Spleen (tissue), 7 donors: ENCODE measurements around the gene TCIRG1.
"Not testable (repeated sequence)": the region's sequence is repeated elsewhere in the genome, so short reads cannot be mapped to it uniquely, and the experiment has no call there.

Source experiments
- CTCF ChIP-seq, 11 experiments: fragments of 200-600 bp in 7 of 11; fragments of 450-650 bp in 4 of 11; sonication (generic) in 4 of 11; IDR thresholded peaks in 8 of 11; conservative IDR thresholded peaks in 3 of 11; 1 replicate in 7 of 11; 2 replicates in 4 of 11; pipeline versions ENCODE4 v1.4.0 to v1.8.0; 2016 to 2021; ENCODE audit warnings: antibody characterized with exemption in 11 of 11, inconsistent platforms in 4 of 11, mild to moderate bottlenecking in 1 of 11
- POLR2AphosphoS5 ChIP-seq, 3 donors: sonication (generic); formaldehyde crosslinking; IDR thresholded peaks; one replicate each; pipeline ENCODE4 v1.5.1; 2017; ENCODE audit warnings: antibody characterized with exemption in 3 of 3
- donor health status: DM: no; HTN: no; CAD: no; lungs with moderate emphysema.
- donor health status: DM: no; HTN: no; CAD: no.
- donor health status: DM: no; HTN: no; CAD: no.

GRCh38 chr11:67995579-67995978, 43.2 kb upstream of the TCIRG1 start:
- peak in 1 of 3 donors; percentile 62 for TF ChIP-seq POLR2AphosphoS5 (IDR thresholded peaks at IDR 0.05)
- not testable (repeated sequence) for TF ChIP-seq CTCF (IDR thresholded peaks at IDR 0.05 in 8 of 11, conservative IDR thresholded peaks at IDR 0.05 in 3 of 11)
